ENCODE measurements around the gene LRRC45.

DNA sequence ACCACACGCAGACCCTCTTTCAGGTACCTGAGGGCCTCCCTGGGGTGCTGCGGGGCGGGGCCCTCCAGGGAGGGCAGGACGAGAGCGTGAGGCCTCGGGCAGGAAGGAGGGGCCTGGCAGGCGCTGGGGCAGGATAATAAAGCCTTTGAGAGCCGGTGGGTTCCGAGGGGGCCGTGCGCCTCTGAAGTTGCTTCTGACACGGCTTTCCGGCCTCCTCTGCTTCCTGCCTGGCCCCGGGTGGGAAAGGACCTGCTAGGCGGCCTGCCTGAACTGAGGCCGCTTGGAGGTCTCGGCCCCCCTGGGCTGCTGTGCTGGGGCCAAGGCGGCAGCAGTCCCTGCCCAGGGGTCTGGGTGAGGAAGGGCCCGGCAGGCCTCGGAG lies 10.9 kb upstream of the LRRC45 start:
- TF ChIP-seq, protein P1, sequence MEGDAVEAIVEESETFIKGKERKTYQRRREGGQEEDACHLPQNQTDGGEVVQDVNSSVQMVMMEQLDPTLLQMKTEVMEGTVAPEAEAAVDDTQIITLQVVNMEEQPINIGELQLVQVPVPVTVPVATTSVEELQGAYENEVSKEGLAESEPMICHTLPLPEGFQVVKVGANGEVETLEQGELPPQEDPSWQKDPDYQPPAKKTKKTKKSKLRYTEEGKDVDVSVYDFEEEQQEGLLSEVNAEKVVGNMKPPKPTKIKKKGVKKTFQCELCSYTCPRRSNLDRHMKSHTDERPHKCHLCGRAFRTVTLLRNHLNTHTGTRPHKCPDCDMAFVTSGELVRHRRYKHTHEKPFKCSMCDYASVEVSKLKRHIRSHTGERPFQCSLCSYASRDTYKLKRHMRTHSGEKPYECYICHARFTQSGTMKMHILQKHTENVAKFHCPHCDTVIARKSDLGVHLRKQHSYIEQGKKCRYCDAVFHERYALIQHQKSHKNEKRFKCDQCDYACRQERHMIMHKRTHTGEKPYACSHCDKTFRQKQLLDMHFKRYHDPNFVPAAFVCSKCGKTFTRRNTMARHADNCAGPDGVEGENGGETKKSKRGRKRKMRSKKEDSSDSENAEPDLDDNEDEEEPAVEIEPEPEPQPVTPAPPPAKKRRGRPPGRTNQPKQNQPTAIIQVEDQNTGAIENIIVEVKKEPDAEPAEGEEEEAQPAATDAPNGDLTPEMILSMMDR (conservative IDR thresholded peaks at IDR 0.05; ENCODE audit: low read length) = no peak
- no peak for TF ChIP-seq EZH2phosphoT487 (IDR thresholded peaks at IDR 0.05; ENCODE audit: borderline replicate concordance, low read depth, low read length)
